ENCODE results near the gene UACA.

The UACA gene

GRCh38 chr15:70710714-70711113, 52.6 kb downstream of the UACA start:
- H3K4me1 ChIP-seq (ENCODE audit: control insufficient read depth, insufficient read depth, low read length), result peaks cover 5% of the 10 kb centered on the region
- H3K9me3 ChIP-seq (ENCODE audit: control insufficient read depth, low read length), result no peaks in the 10 kb centered on the region
- H3K4me3 ChIP-seq (ENCODE audit: low read length), result no peak overlapping the region
- no peaks in the 10 kb centered on the region for H3K36me3 ChIP-seq (ENCODE audit: control insufficient read depth, insufficient read depth, low read length)
- no peak overlapping the region for H3K9ac ChIP-seq (ENCODE audit: low read length)
- H3K27me3 ChIP-seq (ENCODE audit: control insufficient read depth, insufficient read depth, low read length), result no peaks in the 10 kb centered on the region

- Histone ChIP-seq H3K9me3 (ENCODE audit: control insufficient read depth, low read length) (no peaks in the 10 kb centered on the region), H3K27me3 (ENCODE audit: control insufficient read depth, insufficient read depth, low read length) (no peaks in the 10 kb centered on the region), H3K4me1 (ENCODE audit: control insufficient read depth, insufficient read depth, low read length) (peaks cover under 1% of the 10 kb centered on the region), H3K9ac (ENCODE audit: low read length) (no peak overlapping the region), H3K4me3 (ENCODE audit: low read length) (no peak overlapping the region), H3K36me3 (ENCODE audit: control insufficient read depth, insufficient read depth, low read length) (no peaks in the 10 kb centered on the region)
These were observed 54.5 kb downstream of the UACA start for GRCh38 chr15:70708839-70709238.

- Histone ChIP-seq H3K4me3 (ENCODE audit: low read length) (no peak overlapping the region), H3K27me3 (ENCODE audit: control insufficient read depth, insufficient read depth, low read length) (no peaks in the 10 kb centered on the region), H3K4me1 (ENCODE audit: control insufficient read depth, insufficient read depth, low read length) (peaks cover 11% of the 10 kb centered on the region), H3K9ac (ENCODE audit: low read length) (no peak overlapping the region), H3K36me3 (ENCODE audit: control insufficient read depth, insufficient read depth, low read length) (no peaks in the 10 kb centered on the region), H3K9me3 (ENCODE audit: control insufficient read depth, low read length) (no peaks in the 10 kb centered on the region)
These were observed 55.6 kb downstream of the UACA start for GRCh38 chr15:70707686-70708300.

- no peak overlapping the region for H3K9ac ChIP-seq (ENCODE audit: low read length)
- no peaks in the 10 kb centered on the region for H3K9me3 ChIP-seq (ENCODE audit: control insufficient read depth, low read length)
- no peak overlapping the region for H3K4me3 ChIP-seq (ENCODE audit: low read length)
- peaks cover 25% of the 10 kb centered on the region for H3K4me1 ChIP-seq (ENCODE audit: control insufficient read depth, insufficient read depth, low read length)
- H3K36me3 ChIP-seq (ENCODE audit: control insufficient read depth, insufficient read depth, low read length), result no peaks in the 10 kb centered on the region
- H3K27me3 ChIP-seq (ENCODE audit: control insufficient read depth, insufficient read depth, low read length), result no peaks in the 10 kb centered on the region
These were observed 58.6 kb downstream of the UACA start for GRCh38 chr15:70704731-70705130.

GRCh38 chr15:70704166-70704565, 59.2 kb downstream of the UACA start:
- Histone ChIP-seq H3K9me3 (ENCODE audit: control insufficient read depth, low read length) (no peaks in the 10 kb centered on the region), H3K9ac (ENCODE audit: low read length) (no peak overlapping the region), H3K4me3 (ENCODE audit: low read length) (no peak overlapping the region), H3K4me1 (ENCODE audit: control insufficient read depth, insufficient read depth, low read length) (peaks cover 30% of the 10 kb centered on the region), H3K27me3 (ENCODE audit: control insufficient read depth, insufficient read depth, low read length) (no peaks in the 10 kb centered on the region), H3K36me3 (ENCODE audit: control insufficient read depth, insufficient read depth, low read length) (no peaks in the 10 kb centered on the region)

- Histone ChIP-seq H3K4me1 (ENCODE audit: control insufficient read depth, insufficient read depth, low read length) (peaks cover 38% of the 10 kb centered on the region), H3K9ac (ENCODE audit: low read length) (no peak overlapping the region), H3K36me3 (ENCODE audit: control insufficient read depth, insufficient read depth, low read length) (no peaks in the 10 kb centered on the region), H3K4me3 (ENCODE audit: low read length) (no peak overlapping the region), H3K9me3 (ENCODE audit: control insufficient read depth, low read length) (no peaks in the 10 kb centered on the region), H3K27me3 (ENCODE audit: control insufficient read depth, insufficient read depth, low read length) (no peaks in the 10 kb centered on the region)
These were observed 60.1 kb downstream of the UACA start for GRCh38 chr15:70703096-70703878.

- Histone ChIP-seq H3K36me3 (ENCODE audit: control insufficient read depth, insufficient read depth, low read length) (no peaks in the 10 kb centered on the region), H3K27me3 (ENCODE audit: control insufficient read depth, insufficient read depth, low read length) (no peaks in the 10 kb centered on the region), H3K9ac (ENCODE audit: low read length) (peak overlapping the region; percentile 20), H3K4me1 (ENCODE audit: control insufficient read depth, insufficient read depth, low read length) (peaks cover 38% of the 10 kb centered on the region), H3K4me3 (ENCODE audit: low read length) (no peak overlapping the region), H3K9me3 (ENCODE audit: control insufficient read depth, low read length) (no peaks in the 10 kb centered on the region)
These were observed 60.8 kb downstream of the UACA start for GRCh38 chr15:70702584-70702983.

GRCh38 chr15:70701891-70702568, 61.3 kb downstream of the UACA start:
- H3K27me3 ChIP-seq (ENCODE audit: control insufficient read depth, insufficient read depth, low read length), result no peaks in the 10 kb centered on the region
- H3K9ac ChIP-seq (ENCODE audit: low read length), result peak overlapping the region; percentile 20
- H3K9me3 ChIP-seq (ENCODE audit: control insufficient read depth, low read length), result no peaks in the 10 kb centered on the region
- H3K4me1 ChIP-seq (ENCODE audit: control insufficient read depth, insufficient read depth, low read length), result peaks cover 38% of the 10 kb centered on the region
- H3K4me3 ChIP-seq (ENCODE audit: low read length), result no peak overlapping the region
- H3K36me3 ChIP-seq (ENCODE audit: control insufficient read depth, insufficient read depth, low read length), result no peaks in the 10 kb centered on the region

GRCh38 chr15:70701171-70701570, 62.2 kb downstream of the UACA start:
- H3K4me3 ChIP-seq (ENCODE audit: low read length), result no peak overlapping the region
- H3K36me3 ChIP-seq (ENCODE audit: control insufficient read depth, insufficient read depth, low read length), result no peaks in the 10 kb centered on the region
- no peaks in the 10 kb centered on the region for H3K9me3 ChIP-seq (ENCODE audit: control insufficient read depth, low read length)
- no peaks in the 10 kb centered on the region for H3K27me3 ChIP-seq (ENCODE audit: control insufficient read depth, insufficient read depth, low read length)
- no peak overlapping the region for H3K9ac ChIP-seq (ENCODE audit: low read length)
- peaks cover 38% of the 10 kb centered on the region for H3K4me1 ChIP-seq (ENCODE audit: control insufficient read depth, insufficient read depth, low read length)

- no peak overlapping the region for H3K4me3 ChIP-seq (ENCODE audit: low read length)
- H3K27me3 ChIP-seq (ENCODE audit: control insufficient read depth, insufficient read depth, low read length), result no peaks in the 10 kb centered on the region
- no peaks in the 10 kb centered on the region for H3K9me3 ChIP-seq (ENCODE audit: control insufficient read depth, low read length)
- H3K9ac ChIP-seq (ENCODE audit: low read length), result no peak overlapping the region
- H3K4me1 ChIP-seq (ENCODE audit: control insufficient read depth, insufficient read depth, low read length), result peaks cover 38% of the 10 kb centered on the region
- H3K36me3 ChIP-seq (ENCODE audit: control insufficient read depth, insufficient read depth, low read length), result no peaks in the 10 kb centered on the region
These were observed 63.5 kb downstream of the UACA start for GRCh38 chr15:70699890-70700289.

- Histone ChIP-seq H3K9me3 (ENCODE audit: control insufficient read depth, low read length) (no peaks in the 10 kb centered on the region), H3K36me3 (ENCODE audit: control insufficient read depth, insufficient read depth, low read length) (no peaks in the 10 kb centered on the region), H3K4me3 (ENCODE audit: low read length) (no peak overlapping the region), H3K9ac (ENCODE audit: low read length) (no peak overlapping the region), H3K27me3 (ENCODE audit: control insufficient read depth, insufficient read depth, low read length) (no peaks in the 10 kb centered on the region), H3K4me1 (ENCODE audit: control insufficient read depth, insufficient read depth, low read length) (peaks cover 38% of the 10 kb centered on the region)
These were observed 64.4 kb downstream of the UACA start for GRCh38 chr15:70698836-70699390.

- Histone ChIP-seq H3K4me1 (ENCODE audit: control insufficient read depth, insufficient read depth, low read length) (peaks cover 33% of the 10 kb centered on the region), H3K4me3 (ENCODE audit: low read length) (no peak overlapping the region), H3K36me3 (ENCODE audit: control insufficient read depth, insufficient read depth, low read length) (no peaks in the 10 kb centered on the region), H3K27me3 (ENCODE audit: control insufficient read depth, insufficient read depth, low read length) (no peaks in the 10 kb centered on the region), H3K9me3 (ENCODE audit: control insufficient read depth, low read length) (no peaks in the 10 kb centered on the region), H3K9ac (ENCODE audit: low read length) (no peak overlapping the region)
These were observed 64.9 kb downstream of the UACA start for GRCh38 chr15:70698426-70698825.

All from mucosa of stomach (tissue), 1 donor.